Heart left ventricle (tissue), 16 donors: ENCODE data around the gene C17orf58. TPM values are rescaled to one million over a fixed set of nuclear protein-coding genes. Genes with fewer than 3 reads are reported as not detected.

Source experiments
- ATAC-seq, 4 donors: fragments of 200-7000 bp; cut with Tn5 transposase; one replicate each; pipeline ENCODE4 v1.9.1; 2020 to 2022; ENCODE audit warnings: moderate library complexity in 4 of 4, mild to moderate bottlenecking in 3 of 4, moderate number of reproducible peaks in 1 of 4
- DNase-seq, 5 donors: peaks; one replicate each; pipeline ENCODE4 v3.0.0-alpha.2; 2020
- H3K27ac ChIP-seq, 12 donors: fragments of 200-600 bp; sonication (generic) in 4 of 12; one replicate each; pipeline versions ENCODE4 v1.5.0 to v1.8.0; 2016 to 2022; ENCODE audit warnings: mild to moderate bottlenecking in 2 of 12
- H3K27me3 ChIP-seq, 9 donors: fragments of 200-600 bp; sonication (generic) in 2 of 9; one replicate each; pipeline versions ENCODE4 v1.5.1 to v1.8.0; 2016 to 2022; ENCODE audit warnings: mild to moderate bottlenecking in 3 of 9
- H3K36me3 ChIP-seq, 9 donors: fragments of 200-600 bp; sonication (generic) in 2 of 9; one replicate each; pipeline versions ENCODE4 v1.5.0 to v1.8.0; 2018 to 2022; ENCODE audit warnings: mild to moderate bottlenecking in 2 of 9
- H3K4me1 ChIP-seq, 12 donors: fragments of 200-600 bp; sonication (generic) in 4 of 12; one replicate each; pipeline versions ENCODE4 v1.5.0 to v1.8.0; 2016 to 2022; ENCODE audit warnings: mild to moderate bottlenecking in 3 of 12
- H3K4me3 ChIP-seq, 12 donors: fragments of 200-600 bp; sonication (generic) in 4 of 12; one replicate each; pipeline versions ENCODE4 v1.5.0 to v1.8.0; 2017 to 2022; ENCODE audit warnings: mild to moderate bottlenecking in 9 of 12, moderate library complexity in 4 of 12
- H3K9me3 ChIP-seq, 12 donors: fragments of 200-600 bp; sonication (generic) in 4 of 12; one replicate each; pipeline versions ENCODE4 v1.5.0 to v1.8.0; 2016 to 2022; ENCODE audit warnings: mild to moderate bottlenecking in 1 of 12
- POLR2A ChIP-seq, 2 donors: fragments of 450-650 bp; IDR thresholded peaks; one replicate each; pipeline ENCODE4 v1.6.1; 2017; ENCODE audit warnings: antibody characterized with exemption in 2 of 2, mild to moderate bottlenecking in 2 of 2, moderate library complexity in 2 of 2
- WGBS, 4 donors: extraction: QIAGEN DNeasy Blood & Tissue Kit in 2 of 4; methylation state at CpG; one replicate each; pipeline versions ENCODE4 v1.1.5 to v1.1.7; 2013 to 2018; 5-methylcytosine and 5-hydroxymethylcytosine counted together
- intact Hi-C, 10 donors: fragments of 100-400 bp; cut with DNase I; formaldehyde crosslinking; loops; one replicate each; pipeline versions ENCODE4 v1.11.1 to v1.14.2; 2022
- polyA plus RNA-seq, 2 donors: library from polyadenylated mRNA; stranded (reverse); fragments of 200-250 nt; gene quantifications; one replicate each; pipeline ENCODE4 v1.2.3, GENCODE V29; 2013
- total RNA-seq, 9 donors: library from RNA; depleted of rRNA in 2 of 9; stranded (reverse); fragments of >200 nt in 2 of 9; fragmentation: NEBNext Ultra II Directional in 3 of 9; extraction: Animal tissue kit (Norgen Biotek cat#: 25700) in 3 of 9; gene quantifications; one replicate each; pipeline versions ENCODE4 v1.1.0 to v1.2.4, GENCODE V29; 2016 to 2023
- TF ChIP-seq, protein P1 (sequence below), 12 donors: fragments of 200-600 bp; sonication (generic) in 4 of 12; IDR thresholded peaks; one replicate each; pipeline versions ENCODE4 v1.5.0 to v1.8.0; 2018 to 2022; ENCODE audit warnings: antibody characterized with exemption in 12 of 12, mild to moderate bottlenecking in 5 of 12
- donor health status: ischemic (EF 13 %, LVEDD 7.1; RV severe dilation, severe dysfunction).
- donor health status: healthy with polysubstance abuse.
- donor health status: DM: no; HTN: yes; CAD: no.
- donor health status: DM: no; HTN: no; CAD: no.
- donor health status: ischemic (EF 25% LVEDD 6.9; RV normal size, moderate dysfunction).
- donor health status: ischemic (EF 25% LVEDD 5.7; RV mildly dilated, moderate dysfunction).
- donor health status: healthy.
- donor health status: DM: yes; HTN: yes; CAD: no.
- donor health status: ischemic (EF 35%, LVEDD 5.7; RV mildly dilated, moderate dysfunction).
- donor health status: nonischemic (EF 11% LVEDD 7.7; RV severe dilation, severe dysfunction).
- donor health status: DM: yes; HTN: yes; CAD: no.
- donor health status: PGD.
- donor health status: ischemic (EF 29% LVEDD 5.4; RV normal size, mild dysfunction).
- donor health status: nonischemic (EF 23%, LVEDD 6.1; RV moderate dilation, normal function).

Gene C17orf58
- total and polyA plus RNA-seq, 11 donors: 4.1 to 11.8 (median 5.8) TPM

GRCh38 chr17:68035131-68035522, 38.9 kb upstream of the C17orf58 start:
- intact Hi-C loops: loop anchor here in 2 of 10 donors (5.0 to 10.0 kb wide), 3 partner anchors 43 to 70 kb away; no protein-coding TSS in a partner anchor
- Histone ChIP-seq H3K4me1 (peaks cover 0 to 24% (median 15%) of the 10 kb centered on the region in 12 donors), H3K4me3 (peak overlapping the region; percentile 9 to 98 (median 48)), H3K9me3 (no peaks in the 10 kb centered on the region), H3K27me3 (no peaks in the 10 kb centered on the region), H3K27ac (peak overlapping the region in 6 of 12 donors; percentile 2 to 49 (median 36)), H3K36me3 (peaks cover 0 to 32% (median 29%) of the 10 kb centered on the region in 9 donors)
- DNase-seq (peak; percentile 94 to 97 (median 96)), ATAC-seq (peak; percentile 91 to 96 (median 94))
- TF ChIP-seq, protein P1, sequence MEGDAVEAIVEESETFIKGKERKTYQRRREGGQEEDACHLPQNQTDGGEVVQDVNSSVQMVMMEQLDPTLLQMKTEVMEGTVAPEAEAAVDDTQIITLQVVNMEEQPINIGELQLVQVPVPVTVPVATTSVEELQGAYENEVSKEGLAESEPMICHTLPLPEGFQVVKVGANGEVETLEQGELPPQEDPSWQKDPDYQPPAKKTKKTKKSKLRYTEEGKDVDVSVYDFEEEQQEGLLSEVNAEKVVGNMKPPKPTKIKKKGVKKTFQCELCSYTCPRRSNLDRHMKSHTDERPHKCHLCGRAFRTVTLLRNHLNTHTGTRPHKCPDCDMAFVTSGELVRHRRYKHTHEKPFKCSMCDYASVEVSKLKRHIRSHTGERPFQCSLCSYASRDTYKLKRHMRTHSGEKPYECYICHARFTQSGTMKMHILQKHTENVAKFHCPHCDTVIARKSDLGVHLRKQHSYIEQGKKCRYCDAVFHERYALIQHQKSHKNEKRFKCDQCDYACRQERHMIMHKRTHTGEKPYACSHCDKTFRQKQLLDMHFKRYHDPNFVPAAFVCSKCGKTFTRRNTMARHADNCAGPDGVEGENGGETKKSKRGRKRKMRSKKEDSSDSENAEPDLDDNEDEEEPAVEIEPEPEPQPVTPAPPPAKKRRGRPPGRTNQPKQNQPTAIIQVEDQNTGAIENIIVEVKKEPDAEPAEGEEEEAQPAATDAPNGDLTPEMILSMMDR (IDR thresholded peaks at IDR 0.05): no peak
- TF ChIP-seq POLR2A (IDR thresholded peaks at IDR 0.05): no peak
- WGBS, 4 donors: 3 to 4% (median 4%) methylated on average over 22 to 25 of the region's 27 CpGs

- Histone ChIP-seq H3K36me3 (peaks cover 0 to 24% (median 21%) of the 10 kb centered on the region in 9 donors), H3K27ac (peak overlapping the region in 3 of 12 donors; percentile 2 to 38 (median 20)), H3K4me3 (peak overlapping the region in 2 of 12 donors; percentile 51 to 98), H3K4me1 (peaks cover 0 to 24% (median 15%) of the 10 kb centered on the region in 12 donors), H3K9me3 (no peaks in the 10 kb centered on the region), H3K27me3 (no peaks in the 10 kb centered on the region)
- intact Hi-C loops: loop anchor here in 3 of 10 donors (5.0 to 10.0 kb wide), 3 partner anchors 60 to 70 kb away; no protein-coding TSS in a partner anchor
- no peak for ATAC-seq
- TF ChIP-seq, protein P1 (IDR thresholded peaks at IDR 0.05): no peak
- no peak for TF ChIP-seq POLR2A (IDR thresholded peaks at IDR 0.05)
- DNase-seq: no peak
- WGBS, 4 donors: 51 to 61% (median 53%) methylated on average over 1 of the region's 1 CpG
These were observed 38.1 kb upstream of the C17orf58 start for GRCh38 chr17:68034452-68034776.

- no peaks in the 10 kb centered on the region for H3K9me3 ChIP-seq
- H3K4me3 ChIP-seq: no peak overlapping the region
- intact Hi-C loops: loop anchor here in 3 of 10 donors (5.0 to 10.0 kb wide), 3 partner anchors 61 to 71 kb away; no protein-coding TSS in a partner anchor
- TF ChIP-seq POLR2A (IDR thresholded peaks at IDR 0.05): no peak
- TF ChIP-seq, protein P1 (IDR thresholded peaks at IDR 0.05): no peak
- peaks cover 0 to 24% (median 15%) of the 10 kb centered on the region in 12 donors for H3K4me1 ChIP-seq
- no peaks in the 10 kb centered on the region for H3K27me3 ChIP-seq
- WGBS, 4 donors: 70 to 81% (median 74%) methylated on average over 7 of the region's 7 CpGs
- DNase-seq (no peak), ATAC-seq (peak in 3 of 4 donors; percentile 13 to 42 (median 32))
- peaks cover 0 to 19% (median 16%) of the 10 kb centered on the region in 9 donors for H3K36me3 ChIP-seq
- peak overlapping the region in 2 of 12 donors; percentile 20 to 31 for H3K27ac ChIP-seq
These were observed 37.6 kb upstream of the C17orf58 start for GRCh38 chr17:68033636-68034451.
